Activated CD8-positive, alpha-beta memory T cell treated with anti-CD3 and anti-CD28 coated beads, Interleukin-2, amount 50 U/mL, for 1 hour (primary cell): ENCODE results near the gene NLRC3.
"Not testable (repeated sequence)": the region's sequence is repeated elsewhere in the genome, so short reads cannot be mapped to it uniquely, and the experiment has no call there.

Source experiments
- DNase-seq: peaks from one replicate; pipeline ENCODE4 v3.0.0-alpha.2; 2020; ENCODE audit errors: extremely low read depth

Gene NLRC3

GRCh38 chr16:3513892-3514583, 63.2 kb downstream of the NLRC3 start:
- DNase-seq, result no peak

DNA sequence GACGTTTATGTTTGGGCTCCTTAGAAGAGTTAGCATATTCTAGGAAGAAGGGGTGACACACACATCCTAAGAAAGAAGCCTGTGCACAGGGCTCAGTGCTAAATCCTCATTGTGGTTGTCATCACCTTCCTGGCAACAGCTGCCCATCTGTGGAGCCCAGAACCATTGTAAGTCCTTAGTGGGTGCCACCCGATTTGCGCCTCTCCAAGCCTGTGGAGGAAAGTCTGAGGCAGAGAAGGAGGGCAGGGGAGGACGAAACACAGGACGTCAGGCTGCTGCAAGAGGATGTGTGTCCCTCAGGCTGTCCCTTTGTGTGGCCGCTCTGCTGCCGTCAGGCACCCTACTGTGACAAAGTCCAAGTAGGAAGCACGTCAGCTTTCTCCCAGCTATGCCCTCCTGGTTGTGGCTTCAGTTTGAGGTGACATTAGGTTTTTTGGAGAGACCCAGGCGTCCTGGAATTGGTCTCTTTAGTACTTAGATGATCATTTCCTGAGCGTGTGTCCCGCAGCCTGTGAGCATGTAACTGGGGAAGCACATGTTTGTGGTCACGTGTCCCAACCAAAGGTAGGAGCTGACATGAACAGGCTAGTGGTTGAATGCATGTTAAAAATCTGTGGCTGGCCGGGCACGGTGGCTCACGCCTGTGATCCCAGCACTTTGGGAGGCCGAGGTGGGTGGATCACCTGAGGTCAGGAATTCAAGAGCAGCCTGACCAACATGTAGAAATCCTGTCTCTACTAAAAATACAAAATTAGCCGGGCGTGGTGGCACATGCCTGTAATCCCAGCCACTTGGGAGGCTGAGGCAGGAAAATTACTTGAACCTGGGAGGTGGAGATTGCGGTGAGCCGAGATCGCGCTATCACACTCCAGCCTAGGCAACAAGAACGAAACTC, 65.7 kb downstream of the NLRC3 start:
- no peak for DNase-seq

- no peak for DNase-seq
These were observed 66.8 kb downstream of the NLRC3 start for GRCh38 chr16:3510416-3510815.

- peak; percentile 62 for DNase-seq
These were observed 67.7 kb downstream of the NLRC3 start for GRCh38 chr16:3509470-3509928.

GRCh38 chr16:3508736-3509135, 68.5 kb downstream of the NLRC3 start:
- no peak for DNase-seq

DNA sequence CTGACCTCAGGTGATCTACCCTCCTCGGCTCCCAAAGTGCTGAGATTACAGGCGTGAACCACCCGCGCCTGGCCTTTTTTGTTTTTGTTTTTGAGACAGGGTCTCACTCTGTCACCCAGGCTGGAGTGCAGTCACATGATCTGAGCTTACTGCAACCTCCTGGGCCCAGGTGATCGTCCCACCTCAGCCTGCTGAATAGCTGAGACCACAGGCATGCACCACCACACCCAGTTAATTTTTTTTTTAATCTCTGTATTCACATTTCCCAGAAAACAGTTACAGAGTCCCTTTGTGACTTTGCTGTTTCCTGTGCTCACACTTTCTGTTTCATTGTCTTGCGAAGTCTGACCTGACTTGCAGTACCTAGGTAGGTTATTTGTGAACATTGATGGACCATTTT, 73.7 kb downstream of the NLRC3 start:
- no peak for DNase-seq

- DNase-seq, result no peak
These were observed 75.3 kb downstream of the NLRC3 start for GRCh38 chr16:3501783-3502400.

DNA sequence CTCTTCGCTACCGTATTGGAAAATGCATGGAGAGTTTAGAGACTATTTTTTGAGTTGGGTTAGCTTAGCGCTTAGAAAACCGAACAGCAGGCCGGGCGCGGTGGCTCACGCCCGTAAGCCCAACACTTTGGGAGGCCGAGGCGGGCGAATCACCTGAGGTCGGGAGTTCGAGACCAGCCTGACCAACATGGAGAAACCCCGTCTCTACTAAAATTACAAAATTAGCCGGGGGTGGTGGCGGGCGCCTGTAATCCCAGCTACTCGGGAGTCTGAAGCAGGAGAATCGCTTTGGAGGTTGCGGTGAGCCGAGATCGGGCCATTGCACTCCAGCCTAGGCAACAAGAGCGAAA, 75.8 kb downstream of the NLRC3 start:
- DNase-seq, result not testable (repeated sequence)

DNA sequence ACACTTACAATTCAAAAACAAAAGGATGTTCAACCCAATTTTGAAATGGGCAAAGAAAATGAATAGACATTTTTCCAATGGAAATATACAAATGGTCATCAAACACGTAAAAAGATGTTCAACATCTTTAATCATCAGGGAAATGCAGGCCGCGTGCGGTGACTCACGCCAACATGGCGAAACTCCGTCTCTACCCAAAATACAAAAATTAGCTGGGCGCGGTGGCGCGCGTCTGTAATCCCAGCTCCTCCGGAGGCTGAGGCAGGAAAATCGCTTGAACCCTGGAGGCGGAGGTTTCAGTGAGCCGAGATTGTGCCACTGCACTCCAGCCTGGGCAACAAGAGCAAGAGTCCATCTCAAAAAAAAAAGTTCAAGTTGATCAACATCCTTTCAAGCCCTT, 78.2 kb downstream of the NLRC3 start:
- DNase-seq, result no peak

DNA sequence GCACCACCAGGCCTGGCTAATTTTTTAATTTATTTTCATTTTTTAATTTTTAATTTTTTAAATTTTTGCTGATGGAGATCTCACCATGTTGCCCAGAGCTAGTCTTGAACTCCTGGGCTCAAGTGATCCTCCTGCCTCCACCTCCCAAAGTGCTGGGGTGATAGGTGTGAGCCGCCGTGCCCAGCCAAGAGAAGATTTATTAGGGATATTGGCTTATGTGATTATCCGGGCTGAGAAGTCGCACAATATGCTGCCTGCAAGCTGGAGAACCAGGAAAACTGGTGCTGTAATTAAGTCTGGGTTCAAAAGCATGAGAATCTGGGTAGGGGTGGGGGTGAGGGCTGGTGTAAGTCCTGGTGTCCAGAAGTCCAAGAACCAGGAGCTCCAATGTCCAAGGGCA, 79.4 kb downstream of the NLRC3 start:
- DNase-seq, result no peak

- DNase-seq, result no peak
These were observed 80.8 kb downstream of the NLRC3 start for GRCh38 chr16:3496386-3496785.

- DNase-seq, result no peak
These were observed 82.0 kb downstream of the NLRC3 start, which contains the start of gene C16orf90 for GRCh38 chr16:3495176-3495575. Gene C16orf90, minus strand, starts transcription at chr16:3495489. Its CDS starts 68 bp downstream, at chr16:3495421.

DNA sequence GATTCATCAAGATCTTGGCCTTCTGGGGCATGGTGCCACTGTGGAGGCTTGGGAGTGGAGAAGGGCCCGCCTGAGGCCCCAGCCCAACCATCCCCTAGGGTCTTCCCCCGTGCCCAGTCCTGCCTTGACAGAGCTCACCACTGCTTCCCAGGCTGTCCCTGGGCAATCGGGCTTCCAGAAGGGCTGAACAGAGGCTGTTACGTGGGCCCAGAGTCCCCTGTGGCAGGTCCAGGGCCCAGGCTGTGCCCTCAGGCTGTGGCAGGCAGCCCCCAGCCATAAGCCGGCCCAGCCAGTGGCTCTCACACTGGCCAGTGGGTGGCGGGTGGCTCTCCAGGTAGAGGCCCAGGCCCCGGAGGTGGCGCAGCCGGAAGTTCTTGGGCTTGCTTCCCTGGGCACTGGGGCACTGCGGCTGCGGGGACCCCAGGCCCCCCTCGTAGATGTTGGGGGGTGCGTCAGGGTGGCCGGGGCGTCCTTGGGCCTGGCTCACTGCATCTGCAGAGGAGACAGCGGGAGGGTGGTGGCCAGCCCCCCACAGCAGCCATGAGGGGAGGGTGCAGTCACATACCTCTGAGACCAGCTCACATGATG, 82.7 kb downstream of the NLRC3 start:
- no peak for DNase-seq

- DNase-seq, result no peak
These were observed 84.8 kb downstream of the NLRC3 start for GRCh38 chr16:3492356-3492755.

GRCh38 chr16:3490911-3491629, 86.1 kb downstream of the NLRC3 start:
- DNase-seq, result no peak
